GM21529 (cell line): Measurements from ENCODE around the gene HOXC10.

ENCODE experiments used
- ATAC-seq: cut with Tn5 transposase; IDR thresholded peaks from one replicate; pipeline ENCODE4 v1.9.1; 2021; ENCODE audit not compliant: unreplicated experiment

HOXC10 gene

DNA sequence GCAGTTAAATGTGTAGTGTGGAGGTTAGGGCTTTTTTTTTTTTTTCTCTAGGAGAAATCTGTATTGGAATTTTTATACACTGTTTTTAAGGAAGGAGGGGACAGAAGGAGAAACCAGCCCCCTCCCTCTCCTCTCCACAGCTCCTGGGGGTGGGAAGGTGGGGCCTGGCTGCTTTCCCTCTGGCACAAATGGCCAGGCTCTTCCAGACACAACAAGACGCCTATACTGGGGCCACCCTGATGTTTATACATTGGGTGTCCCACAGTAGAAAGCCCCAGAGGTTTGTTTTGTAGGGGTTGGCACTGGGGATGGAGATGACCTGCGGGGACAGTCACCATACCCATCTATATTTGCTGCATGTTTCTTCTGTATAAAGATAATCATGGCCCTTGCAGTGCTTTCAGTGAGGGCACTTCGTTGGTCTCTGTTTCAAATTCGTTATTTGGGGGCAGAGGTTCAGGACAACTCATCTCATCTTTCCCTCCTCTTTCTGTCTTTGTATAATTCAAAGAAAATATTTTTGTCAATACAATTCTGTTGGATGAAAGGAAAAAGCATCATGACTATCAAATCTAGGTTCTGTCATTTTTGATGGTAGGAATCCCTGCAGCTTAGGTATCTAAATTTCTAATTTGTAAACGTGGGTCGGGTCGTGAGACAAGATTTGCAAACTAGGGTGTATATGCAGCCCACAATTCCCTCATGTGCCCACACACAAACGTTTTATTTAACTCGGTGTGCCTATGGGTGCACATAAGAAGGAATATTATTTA is 7.9 kb upstream of the HOXC10 start:
- no peak for ATAC-seq

GRCh38 chr12:53977596-53978445 is 7.1 kb upstream of the HOXC10 start:
- ATAC-seq = no peak

DNA sequence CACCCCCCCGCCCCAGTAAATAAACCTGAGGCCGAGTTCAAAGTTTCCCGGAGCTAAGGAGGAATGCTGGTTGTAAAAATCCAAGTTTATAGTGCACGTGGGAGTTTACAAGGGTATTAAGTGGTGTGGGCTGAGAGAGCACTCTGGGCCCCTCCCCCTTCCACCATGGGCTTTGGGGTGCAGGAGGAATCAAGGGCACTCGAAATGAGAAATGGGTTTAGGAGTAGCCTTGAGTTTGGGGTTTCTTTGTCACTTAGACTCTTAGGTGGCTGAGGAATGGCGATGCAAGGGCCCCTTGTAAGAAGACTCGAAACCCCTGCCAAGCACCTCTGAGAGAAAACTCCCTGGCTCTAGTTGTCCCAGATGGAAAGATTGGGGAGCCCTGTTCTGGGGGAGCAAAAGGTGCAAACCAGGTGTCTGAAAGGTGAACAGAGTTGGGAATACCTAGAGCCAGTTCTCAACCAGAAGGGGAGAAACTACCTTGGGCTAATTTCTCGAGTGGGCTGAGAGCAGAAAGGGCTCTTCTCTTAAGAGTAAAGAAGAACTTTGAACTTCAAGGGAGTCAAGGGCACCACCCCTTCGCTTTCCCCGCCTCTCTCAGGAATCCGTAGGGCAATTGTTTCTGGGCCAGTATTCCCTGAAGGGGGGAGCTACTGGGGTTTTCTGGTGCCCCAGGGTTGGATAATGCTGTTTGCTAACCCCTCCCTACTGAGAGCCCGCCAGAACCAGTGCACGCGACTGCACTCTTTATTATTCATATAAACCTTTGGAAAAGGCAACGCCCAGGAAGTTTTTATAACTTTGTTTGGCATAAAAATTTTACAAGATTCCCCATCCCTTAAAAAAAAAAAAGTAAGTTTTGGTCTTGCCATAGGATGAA is 6.2 kb upstream of the HOXC10 start:
- no peak for ATAC-seq

- ATAC-seq = no peak
Measured at GRCh38 chr12:53980104-53980801, 4.7 kb upstream of the HOXC10 start.

DNA sequence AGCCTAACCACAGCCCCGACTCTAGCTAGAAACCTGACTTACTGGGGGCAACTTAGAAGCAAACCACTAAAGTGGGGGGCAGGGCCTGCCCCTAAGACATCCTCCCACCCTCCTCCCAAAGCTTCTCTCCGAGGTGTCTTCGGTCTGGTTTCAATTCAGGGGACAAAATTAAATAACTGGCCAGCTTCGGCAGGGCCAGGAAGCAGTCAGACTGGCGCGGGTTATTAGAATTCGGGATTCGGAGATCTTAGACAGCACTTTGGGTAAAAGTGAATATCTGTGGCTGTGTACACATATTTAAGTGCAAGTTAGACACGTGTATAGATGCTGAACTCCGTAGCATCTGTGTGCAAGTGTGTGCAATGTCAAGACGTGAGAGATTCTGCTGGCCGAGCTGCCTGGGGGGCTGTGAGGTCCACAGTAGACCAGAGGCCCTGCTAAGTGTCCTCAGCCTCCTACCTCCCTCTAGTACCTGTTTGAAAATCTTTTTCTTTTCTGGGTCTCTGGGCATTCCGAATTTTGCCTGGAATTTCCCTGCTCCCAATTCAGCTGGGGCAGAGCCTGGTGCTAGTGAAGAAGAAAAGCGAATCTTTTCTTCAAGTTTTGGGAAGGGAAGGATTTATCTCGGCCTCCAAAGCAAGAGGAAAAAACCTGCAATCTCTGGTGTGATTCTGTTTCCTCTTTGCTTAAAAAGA is 4.0 kb upstream of the HOXC10 start:
- ATAC-seq = no peak

DNA sequence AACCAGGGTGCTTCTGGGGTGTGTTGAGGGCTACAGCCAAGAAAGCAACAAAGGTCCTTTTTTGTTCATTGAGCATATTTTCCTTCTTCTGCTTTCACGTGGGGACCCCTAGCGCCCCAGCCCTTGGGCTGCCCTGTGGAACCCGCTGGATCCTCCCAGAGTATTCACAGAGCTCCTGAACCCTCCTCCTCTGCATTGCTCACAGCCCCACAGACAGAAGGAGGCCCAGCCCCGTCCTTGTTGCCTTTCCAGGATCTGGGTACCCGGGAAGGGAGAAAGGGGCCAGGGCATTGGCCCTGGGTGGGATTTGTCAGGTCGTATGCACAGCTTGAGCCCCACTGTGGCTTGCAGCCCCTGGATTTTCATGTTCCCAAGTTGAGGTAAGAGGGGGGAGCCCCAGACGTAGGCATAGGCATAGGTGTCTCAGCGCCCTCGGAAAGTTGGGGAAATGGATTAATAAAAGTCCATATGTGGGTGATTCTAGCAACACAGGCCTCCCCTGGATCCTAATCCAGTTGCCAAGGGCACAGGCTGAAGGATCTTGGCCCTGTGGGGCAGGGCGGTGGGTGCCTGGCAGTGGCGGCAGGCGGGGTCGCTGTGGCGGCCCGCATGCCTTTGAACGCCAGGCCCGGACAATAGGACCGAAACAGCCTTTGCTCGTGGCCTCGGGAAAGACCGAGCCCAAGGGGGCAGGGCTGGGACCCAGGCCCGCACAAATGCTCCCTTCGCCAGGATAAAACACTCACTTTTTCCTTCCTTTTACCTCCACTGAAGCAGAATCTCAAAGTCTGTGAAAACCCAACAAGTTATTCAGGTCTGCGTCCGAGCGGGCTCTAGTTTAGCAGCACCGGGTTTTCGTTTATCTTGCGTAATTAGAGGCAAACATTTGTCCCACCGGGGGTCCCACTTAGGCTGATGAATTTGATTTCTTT is 3.0 kb upstream of the HOXC10 start:
- ATAC-seq = no peak

- ATAC-seq = no peak
Measured at GRCh38 chr12:53982648-53983567, 2.0 kb upstream of the HOXC10 start.

DNA sequence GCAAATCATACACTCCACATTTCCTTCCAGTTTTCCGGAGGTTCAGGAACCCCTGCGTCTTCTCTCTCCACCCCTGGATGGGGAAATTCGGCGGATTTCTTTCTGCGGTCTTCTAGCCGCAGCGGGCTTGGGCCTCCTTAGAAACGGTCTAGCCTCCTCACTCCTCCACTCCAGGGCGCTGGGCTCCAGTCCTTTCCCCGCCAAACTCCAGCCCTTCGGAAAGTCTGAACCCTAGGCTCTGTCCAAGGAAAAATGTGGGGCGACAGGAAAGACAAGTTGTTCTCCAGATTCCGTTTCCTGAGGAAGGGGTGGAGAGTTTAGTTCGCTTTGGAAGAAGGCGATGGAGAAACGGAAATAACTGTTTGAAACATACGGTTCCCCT is 1.4 kb upstream of the HOXC10 start:
- no peak for ATAC-seq

GRCh38 chr12:53983950-53984572 is 885 bp upstream of the HOXC10 start:
- ATAC-seq = no peak

GRCh38 chr12:53985692-53985993 is 697 bp downstream of the HOXC10 start:
- no peak for ATAC-seq

DNA sequence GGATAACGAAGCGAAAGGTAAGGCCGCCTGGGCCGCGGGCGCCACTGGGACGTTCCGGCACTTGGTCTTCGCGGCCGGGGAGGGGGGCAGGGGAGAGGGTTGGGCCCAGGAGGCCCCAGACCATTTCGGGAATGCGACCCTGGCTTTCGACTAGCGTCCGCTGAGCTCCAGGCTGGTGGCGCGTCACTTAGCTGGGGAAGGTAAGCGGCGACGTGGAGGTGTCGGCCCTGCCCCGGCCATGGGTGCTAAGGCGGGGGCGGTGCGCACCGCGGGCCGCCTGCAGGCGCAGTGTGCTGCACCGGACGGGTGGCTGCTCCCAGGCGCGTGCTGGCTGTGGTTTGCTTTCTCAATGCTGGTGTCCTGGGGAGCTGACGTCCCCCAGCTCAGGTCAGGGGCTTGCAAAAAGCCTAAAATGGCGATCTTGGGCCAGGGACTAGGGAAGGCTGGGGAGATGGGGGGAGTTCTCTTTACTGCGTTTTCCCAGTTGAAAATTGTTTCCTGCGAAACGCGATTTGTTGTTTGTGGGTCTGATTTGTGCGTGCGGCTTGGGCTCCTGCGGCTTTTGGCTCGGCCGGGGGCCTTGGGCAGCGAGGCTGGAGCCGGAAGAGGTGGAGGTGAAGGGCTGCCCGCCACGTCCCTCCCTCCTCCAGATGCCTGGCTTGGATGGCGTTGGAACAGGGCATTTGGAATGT is 1.2 kb downstream of the HOXC10 start:
- ATAC-seq = no peak

DNA sequence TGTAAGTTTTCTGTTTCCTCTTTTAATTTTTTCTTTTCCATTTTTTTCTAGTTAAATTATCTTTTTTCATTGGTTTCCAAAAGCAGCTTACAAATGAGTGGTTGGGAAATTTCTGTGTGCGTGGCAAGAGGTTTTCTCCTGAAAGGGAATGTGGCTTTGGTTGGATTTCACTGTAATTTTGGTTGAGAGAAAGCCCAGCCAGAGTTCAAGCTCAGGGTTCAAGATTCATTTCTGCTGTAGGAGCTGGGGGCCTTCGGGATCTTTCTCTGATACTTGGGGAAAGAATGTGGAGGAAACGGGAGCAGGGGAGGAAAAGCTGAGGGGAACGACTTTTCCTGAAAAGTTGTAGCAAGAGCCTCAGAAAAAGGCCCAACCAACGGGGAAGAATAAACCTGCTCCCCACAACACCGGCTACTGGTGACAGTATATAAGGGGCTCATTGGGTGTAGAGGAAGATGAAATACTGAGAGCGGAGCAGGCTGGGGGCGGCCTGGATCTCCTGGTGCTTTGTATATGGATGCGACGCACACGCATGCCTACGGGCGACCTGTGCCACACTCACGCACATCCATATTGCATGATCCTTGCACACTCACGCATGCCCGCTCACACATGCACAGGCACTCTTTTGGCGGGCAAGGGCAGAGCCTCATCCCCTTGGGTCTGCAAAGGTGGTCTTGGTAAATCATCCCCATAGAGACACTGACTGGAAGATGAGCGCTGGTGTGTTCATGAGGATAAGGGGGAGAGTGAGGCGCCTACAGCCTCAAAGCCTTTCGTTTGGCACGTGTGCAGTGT is 1.9 kb downstream of the HOXC10 start:
- ATAC-seq = no peak

DNA sequence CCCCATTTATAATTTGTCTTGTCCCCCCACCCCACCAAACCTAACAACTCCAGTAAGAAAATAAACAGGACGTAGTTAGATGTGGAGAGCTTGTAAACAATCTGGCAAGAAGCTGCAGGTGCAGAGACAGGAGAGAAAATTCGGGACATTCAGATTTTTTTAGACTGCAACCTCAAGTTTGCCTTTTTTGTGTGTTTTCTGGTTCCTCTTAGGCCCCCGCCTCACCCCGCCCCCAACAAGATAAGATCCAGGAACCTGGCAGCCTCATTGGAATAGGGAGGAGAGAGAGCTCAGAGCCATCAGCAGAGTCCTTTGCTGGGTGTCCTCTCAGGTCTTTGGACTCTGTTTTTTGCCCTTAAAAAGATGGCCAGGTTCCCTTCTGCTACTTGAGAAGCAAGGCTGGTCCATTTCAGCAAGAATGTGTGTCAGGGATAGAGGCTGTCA is 2.9 kb downstream of the HOXC10 start:
- ATAC-seq = no peak

DNA sequence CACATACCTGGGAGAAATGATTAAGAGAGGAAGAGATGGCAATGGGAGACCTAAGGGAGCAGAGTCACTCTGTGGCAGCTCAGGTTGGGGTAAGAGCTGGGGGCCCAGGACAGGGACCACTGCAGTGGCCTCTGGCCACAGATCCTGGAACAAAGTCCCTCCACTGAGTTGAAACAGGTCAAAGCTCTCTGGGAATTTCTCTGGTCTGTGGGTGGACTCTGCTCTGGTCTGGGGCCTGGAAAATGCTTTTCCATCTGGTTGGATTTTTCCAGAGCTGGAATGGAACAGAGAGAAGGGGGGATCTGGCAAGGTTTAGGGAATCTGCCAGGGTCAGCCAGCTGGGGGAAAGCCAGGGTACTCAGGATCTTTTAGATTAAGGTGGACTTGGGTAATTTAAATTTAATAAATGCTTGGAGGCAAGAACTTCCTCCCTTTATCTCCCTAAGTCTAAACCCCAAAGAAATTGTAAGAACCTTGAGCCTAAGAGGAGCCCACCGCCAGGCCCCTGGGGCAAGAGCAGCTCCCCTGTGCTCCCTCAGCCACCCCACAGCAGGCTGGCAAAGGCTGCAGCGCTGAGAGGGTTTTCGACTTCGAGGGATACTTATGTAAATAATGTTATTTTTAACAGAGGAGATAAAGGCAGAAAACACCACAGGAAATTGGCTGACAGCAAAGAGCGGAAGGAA is 3.7 kb downstream of the HOXC10 start:
- no peak for ATAC-seq

DNA sequence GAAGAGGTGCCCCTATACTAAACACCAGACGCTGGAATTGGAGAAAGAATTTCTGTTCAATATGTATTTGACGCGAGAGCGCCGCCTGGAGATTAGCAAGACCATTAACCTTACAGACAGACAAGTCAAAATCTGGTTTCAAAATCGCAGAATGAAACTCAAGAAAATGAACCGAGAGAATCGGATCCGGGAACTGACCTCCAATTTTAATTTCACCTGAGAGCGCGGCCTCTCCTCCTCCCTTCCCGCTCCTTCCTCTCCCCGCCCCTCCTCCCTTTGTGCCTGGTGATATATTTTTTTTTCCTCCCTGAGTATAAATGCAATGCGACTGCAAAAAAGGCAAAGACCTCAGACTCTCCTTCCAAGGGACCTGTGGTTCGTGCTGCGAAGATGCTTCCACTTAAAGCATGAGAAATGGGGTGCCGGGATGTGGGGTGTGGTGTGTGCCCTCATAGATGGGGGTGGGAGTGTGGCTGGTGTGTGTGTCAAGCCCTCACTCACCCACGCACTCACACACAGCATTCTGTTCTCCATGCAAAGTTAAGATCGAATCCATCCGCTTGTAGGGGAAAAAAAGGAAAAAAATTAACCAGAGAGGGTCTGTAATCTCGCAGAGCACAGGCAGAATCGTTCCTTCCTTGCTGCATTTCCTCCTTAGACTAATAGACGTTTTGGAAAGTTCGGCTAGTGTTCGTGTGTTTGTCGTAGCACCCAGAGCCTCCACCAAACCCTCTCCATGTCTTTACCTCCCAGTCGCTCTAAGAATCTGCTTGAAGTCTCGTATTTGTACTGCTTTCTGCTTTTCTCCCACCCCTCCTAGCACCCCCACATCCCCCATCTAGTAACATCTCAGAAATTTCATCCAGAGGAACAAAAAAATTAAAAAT is 4.5 kb downstream of the HOXC10 start:
- no peak for ATAC-seq
